ENCODE data around the gene ZEB1.
A peak's percentile ranks its signal among the peaks of the same experiment; 100 is the strongest.

The ZEB1 gene

DNA sequence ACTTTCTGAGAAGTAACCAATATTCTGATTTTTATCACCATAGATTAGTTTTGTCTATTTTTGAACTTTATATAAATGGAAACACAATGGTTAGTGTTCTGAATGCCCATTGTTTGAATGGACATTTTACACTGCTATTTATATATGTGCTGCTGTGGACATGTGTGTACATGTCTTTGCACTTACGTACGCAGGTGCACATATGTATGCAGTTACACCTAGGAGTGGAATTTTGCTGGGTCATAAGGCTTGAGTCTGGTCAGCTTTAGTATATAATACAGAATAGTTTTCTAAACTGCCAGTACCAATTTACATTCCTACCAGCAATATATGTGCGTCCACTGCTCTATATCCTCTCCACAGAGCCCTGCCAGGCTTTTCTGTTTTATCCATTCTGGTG is 24.5 kb upstream of the ZEB1 start:
- Histone ChIP-seq H3K4me1 (ENCODE audit: control insufficient read depth, insufficient read depth, low read length) (no peaks in the 10 kb centered on the region), H3K36me3 (ENCODE audit: control insufficient read depth, insufficient read depth, low read length) (no peaks in the 10 kb centered on the region), H3K9me3 (ENCODE audit: control insufficient read depth, insufficient read depth, low read length) (no peaks in the 10 kb centered on the region), H3K4me3 (ENCODE audit: low read length) (no peak overlapping the region), H3K27ac (ENCODE audit: low read length) (no peak overlapping the region), H3K27me3 (ENCODE audit: control insufficient read depth, insufficient read depth, low read length) (no peaks in the 10 kb centered on the region)
- no peak for DNase-seq (ENCODE audit: low read depth, low spot score)
- no CpG with 5 or more reads among the region's 3 CpGs for WGBS (ENCODE audit: insufficient coverage, insufficient read length)

DNA sequence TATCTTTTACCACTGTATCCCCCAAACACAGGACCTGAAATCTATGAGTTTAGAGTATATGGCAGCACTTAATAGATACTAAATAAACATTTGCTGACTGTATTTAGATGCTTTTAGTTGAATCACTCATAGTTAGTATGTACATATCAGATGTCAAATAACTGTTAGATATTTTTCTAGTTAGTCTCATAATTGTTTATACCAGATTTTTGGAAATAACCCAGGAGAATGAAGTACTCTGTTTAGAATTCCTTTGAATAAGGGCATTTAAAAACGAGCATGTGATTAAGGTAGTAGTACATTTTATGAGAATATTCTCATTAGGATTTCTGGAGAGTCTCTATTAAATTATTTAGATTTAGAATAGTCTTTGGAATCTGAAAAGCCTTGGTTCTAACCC is 22.3 kb upstream of the ZEB1 start:
- Histone ChIP-seq H3K36me3 (ENCODE audit: control insufficient read depth, insufficient read depth, low read length) (no peaks in the 10 kb centered on the region), H3K9me3 (ENCODE audit: control insufficient read depth, insufficient read depth, low read length) (no peaks in the 10 kb centered on the region), H3K27me3 (ENCODE audit: control insufficient read depth, insufficient read depth, low read length) (no peaks in the 10 kb centered on the region), H3K4me3 (ENCODE audit: low read length) (no peak overlapping the region), H3K4me1 (ENCODE audit: control insufficient read depth, insufficient read depth, low read length) (no peaks in the 10 kb centered on the region), H3K27ac (ENCODE audit: low read length) (no peak overlapping the region)
- no peak for DNase-seq (ENCODE audit: low read depth, low spot score)
- no CpG with 5 or more reads among the region's 1 CpG for WGBS (ENCODE audit: insufficient coverage, insufficient read length)

DNA sequence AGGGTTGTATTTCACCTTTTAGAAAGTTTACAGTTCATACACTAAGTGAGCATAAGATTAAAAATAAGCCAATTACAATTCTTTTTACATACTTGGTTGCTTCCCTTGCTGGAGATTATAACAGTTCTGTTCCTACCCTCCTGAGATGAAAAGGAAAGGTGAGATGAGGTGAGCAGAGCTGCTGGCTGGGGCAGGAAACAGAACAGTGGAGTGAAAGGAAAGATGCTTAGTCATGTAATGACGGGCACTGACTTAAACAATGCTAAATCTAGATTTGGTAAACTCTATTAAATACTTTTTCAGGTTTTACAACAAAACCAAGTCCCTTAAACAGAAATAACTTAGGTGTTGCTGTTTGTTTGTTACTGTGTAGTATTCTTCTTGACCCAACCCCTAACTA is 19.9 kb upstream of the ZEB1 start:
- H3K27me3 ChIP-seq (ENCODE audit: control insufficient read depth, insufficient read depth, low read length): no peaks in the 10 kb centered on the region
- no peaks in the 10 kb centered on the region for H3K9me3 ChIP-seq (ENCODE audit: control insufficient read depth, insufficient read depth, low read length)
- no peak for DNase-seq (ENCODE audit: low read depth, low spot score)
- no CpG with 5 or more reads among the region's 1 CpG for WGBS (ENCODE audit: insufficient coverage, insufficient read length)
- no peaks in the 10 kb centered on the region for H3K36me3 ChIP-seq (ENCODE audit: control insufficient read depth, insufficient read depth, low read length)
- no peaks in the 10 kb centered on the region for H3K4me1 ChIP-seq (ENCODE audit: control insufficient read depth, insufficient read depth, low read length)
- no peak overlapping the region for H3K27ac ChIP-seq (ENCODE audit: low read length)
- H3K4me3 ChIP-seq (ENCODE audit: low read length): no peak overlapping the region

DNA sequence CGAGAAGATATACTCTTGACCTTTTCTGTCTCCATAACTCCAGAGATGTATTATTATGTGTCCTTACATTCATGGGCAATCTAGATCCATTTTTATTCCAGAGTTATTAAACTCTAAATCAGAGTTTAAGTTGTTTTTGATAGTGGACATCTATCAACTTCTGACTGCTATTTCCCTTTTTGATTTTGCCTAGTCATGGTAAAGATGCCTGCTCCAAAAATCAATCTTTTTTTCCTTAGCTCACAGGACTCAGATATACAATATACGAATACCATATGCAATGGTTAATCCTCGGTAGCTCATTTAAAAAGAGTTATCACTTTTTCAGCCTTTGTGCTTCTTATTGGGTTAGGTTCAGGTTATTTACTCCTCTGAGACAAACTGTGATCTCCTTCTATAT is 15.8 kb upstream of the ZEB1 start:
- Histone ChIP-seq H3K27me3 (ENCODE audit: control insufficient read depth, insufficient read depth, low read length) (no peaks in the 10 kb centered on the region), H3K27ac (ENCODE audit: low read length) (no peak overlapping the region), H3K36me3 (ENCODE audit: control insufficient read depth, insufficient read depth, low read length) (no peaks in the 10 kb centered on the region), H3K9me3 (ENCODE audit: control insufficient read depth, insufficient read depth, low read length) (no peaks in the 10 kb centered on the region), H3K4me1 (ENCODE audit: control insufficient read depth, insufficient read depth, low read length) (no peaks in the 10 kb centered on the region), H3K4me3 (ENCODE audit: low read length) (no peak overlapping the region)
- DNase-seq (ENCODE audit: low read depth, low spot score): no peak
- WGBS (ENCODE audit: insufficient coverage, insufficient read length): no CpG with 5 or more reads among the region's 3 CpGs

DNA sequence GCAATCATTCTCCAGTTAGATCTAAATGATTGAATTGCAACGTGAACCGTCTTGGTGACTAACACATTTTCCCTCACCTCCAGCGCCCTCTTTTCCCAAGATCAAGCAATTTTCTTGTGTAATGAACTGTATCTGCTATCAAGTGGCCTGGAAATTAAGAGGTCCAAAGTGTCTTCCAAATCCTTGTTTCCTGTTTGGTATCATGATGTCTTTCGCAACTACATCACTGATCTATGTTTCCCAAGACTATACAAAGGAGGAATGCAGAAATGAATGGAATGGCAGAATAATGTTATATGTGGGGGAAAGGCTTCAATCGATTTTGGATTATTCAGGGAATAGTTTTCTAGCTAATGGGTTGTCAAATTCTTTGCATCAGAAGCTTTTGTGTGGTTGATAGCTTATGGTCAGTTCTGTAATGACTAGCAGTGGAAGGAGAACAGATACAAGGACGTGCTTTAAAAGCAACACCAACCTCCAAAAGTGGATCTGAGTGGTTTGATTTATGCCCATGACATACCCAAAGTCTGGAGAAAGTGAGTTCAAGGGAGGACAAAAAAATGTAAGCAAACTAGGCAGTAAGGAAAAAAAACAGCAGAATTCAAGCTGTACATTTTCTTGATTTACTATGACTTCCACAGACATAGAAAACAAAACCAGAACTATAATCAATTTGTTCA is 14.6 kb upstream of the ZEB1 start:
- H3K9me3 ChIP-seq (ENCODE audit: control insufficient read depth, insufficient read depth, low read length): no peaks in the 10 kb centered on the region
- no peaks in the 10 kb centered on the region for H3K36me3 ChIP-seq (ENCODE audit: control insufficient read depth, insufficient read depth, low read length)
- DNase-seq (ENCODE audit: low read depth, low spot score): no peak
- no peak overlapping the region for H3K4me3 ChIP-seq (ENCODE audit: low read length)
- no peaks in the 10 kb centered on the region for H3K27me3 ChIP-seq (ENCODE audit: control insufficient read depth, insufficient read depth, low read length)
- no CpG with 5 or more reads among the region's 6 CpGs for WGBS (ENCODE audit: insufficient coverage, insufficient read length)
- no peaks in the 10 kb centered on the region for H3K4me1 ChIP-seq (ENCODE audit: control insufficient read depth, insufficient read depth, low read length)
- no peak overlapping the region for H3K27ac ChIP-seq (ENCODE audit: low read length)

DNA sequence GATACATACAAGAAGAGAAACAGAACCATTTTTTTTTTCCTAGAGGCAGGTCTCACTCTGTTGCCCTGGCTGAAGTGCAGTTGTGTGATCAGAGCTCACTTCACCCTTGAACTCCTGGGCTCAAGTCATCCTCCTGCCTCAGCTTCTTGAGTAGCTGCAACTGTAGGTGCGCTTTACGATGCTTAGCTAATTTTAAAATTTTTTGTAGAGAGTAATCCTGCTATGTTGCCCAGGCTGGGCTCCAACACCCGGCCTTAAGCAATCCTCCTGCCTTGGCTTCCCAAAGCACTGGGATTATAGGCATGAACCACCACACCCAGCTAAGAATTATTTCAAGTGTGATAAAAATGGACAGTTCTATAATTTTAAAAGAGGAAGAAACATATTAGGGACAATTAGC is 5.6 kb upstream of the ZEB1 start:
- no peak overlapping the region for H3K4me3 ChIP-seq (ENCODE audit: low read length)
- H3K4me1 ChIP-seq (ENCODE audit: control insufficient read depth, insufficient read depth, low read length): 0 out of 2 replicates have a peak, but pooled peaks cover 2% of the 10 kb centered on the region
- DNase-seq (ENCODE audit: low read depth, low spot score): no peak
- no peaks in the 10 kb centered on the region; the same call in none of the 2 replicates for H3K27me3 ChIP-seq (ENCODE audit: control insufficient read depth, insufficient read depth, low read length)
- H3K9me3 ChIP-seq (ENCODE audit: control insufficient read depth, insufficient read depth, low read length): no peaks in the 10 kb centered on the region
- no CpG with 5 or more reads among the region's 3 CpGs for WGBS (ENCODE audit: insufficient coverage, insufficient read length)
- no peak overlapping the region for H3K27ac ChIP-seq (ENCODE audit: low read length)
- no peaks in the 10 kb centered on the region for H3K36me3 ChIP-seq (ENCODE audit: control insufficient read depth, insufficient read depth, low read length)

DNA sequence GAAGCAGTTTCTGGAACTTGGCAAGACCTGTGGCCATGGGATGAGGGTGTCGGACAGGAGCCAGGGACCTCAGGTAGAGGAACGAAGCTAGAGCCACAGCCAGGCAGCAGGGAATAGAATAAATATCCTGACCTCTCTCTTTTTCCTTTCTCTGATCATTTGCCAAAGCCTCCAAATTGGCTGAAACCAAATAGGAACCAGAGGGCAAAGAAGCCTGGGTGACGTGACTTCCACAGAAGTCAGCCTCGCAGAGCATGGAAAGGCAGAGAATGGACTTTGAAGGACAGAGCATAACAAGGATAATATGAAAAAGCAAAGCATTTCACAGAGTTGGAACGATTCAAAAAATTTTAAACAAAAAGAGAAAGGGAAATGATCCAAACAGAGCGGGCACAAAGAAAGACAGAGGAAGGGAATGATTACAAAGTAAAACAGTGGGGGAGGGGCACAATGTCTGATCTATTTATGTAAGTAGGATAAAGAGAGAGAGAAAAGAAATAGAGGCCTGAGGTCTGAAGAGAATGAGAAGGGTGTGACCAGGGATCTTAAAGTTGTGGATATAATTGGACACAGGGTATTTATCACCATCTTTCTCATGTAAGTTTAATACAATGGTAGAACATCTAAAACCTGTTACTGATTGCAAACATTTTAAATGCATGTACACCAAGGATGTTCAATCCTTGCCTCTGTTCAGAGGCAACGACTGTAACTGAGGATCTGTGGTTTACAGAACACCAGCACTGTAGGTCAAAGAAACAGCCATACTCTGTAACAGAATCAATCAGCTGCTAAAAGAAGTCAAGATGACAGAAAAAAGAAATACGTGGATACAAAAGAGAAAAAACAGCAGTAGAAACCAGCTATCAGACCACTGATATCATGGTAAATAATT is 4.5 kb upstream of the ZEB1 start:
- Histone ChIP-seq H3K27me3 (ENCODE audit: control insufficient read depth, insufficient read depth, low read length) (no peaks in the 10 kb centered on the region; the same call in none of the 2 replicates), H3K36me3 (ENCODE audit: control insufficient read depth, insufficient read depth, low read length) (no peaks in the 10 kb centered on the region), H3K4me3 (ENCODE audit: low read length) (no peak overlapping the region), H3K9me3 (ENCODE audit: control insufficient read depth, insufficient read depth, low read length) (no peaks in the 10 kb centered on the region), H3K4me1 (ENCODE audit: control insufficient read depth, insufficient read depth, low read length) (0 out of 2 replicates have a peak, but pooled peaks cover 2% of the 10 kb centered on the region), H3K27ac (ENCODE audit: low read length) (no peak overlapping the region)
- WGBS (ENCODE audit: insufficient coverage, insufficient read length): no CpG with 5 or more reads among the region's 8 CpGs
- DNase-seq (ENCODE audit: low read depth, low spot score): no peak

DNA sequence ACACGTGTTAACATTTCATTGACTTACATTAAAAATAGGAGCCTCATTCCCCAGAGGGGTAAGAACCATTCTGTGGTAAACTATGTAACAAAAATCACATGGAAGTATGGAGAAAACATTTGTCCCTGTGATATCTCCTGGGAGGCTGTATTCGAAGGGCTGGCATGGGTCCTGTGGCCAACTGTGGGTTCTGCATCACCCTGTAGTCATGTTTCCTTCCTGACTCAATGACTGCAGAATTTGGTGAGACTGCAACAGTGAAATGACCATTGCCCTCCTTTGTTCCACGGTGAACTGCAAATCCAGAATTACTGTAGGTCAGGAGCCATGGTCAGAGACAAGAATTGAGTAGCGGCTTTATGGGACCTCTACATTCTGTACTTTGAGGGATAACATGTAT is 3.6 kb upstream of the ZEB1 start:
- no peak for DNase-seq (ENCODE audit: low read depth, low spot score)
- Histone ChIP-seq H3K27me3 (ENCODE audit: control insufficient read depth, insufficient read depth, low read length) (peaks cover 3% of the 10 kb centered on the region), H3K36me3 (ENCODE audit: control insufficient read depth, insufficient read depth, low read length) (no peaks in the 10 kb centered on the region), H3K4me1 (ENCODE audit: control insufficient read depth, insufficient read depth, low read length) (0 out of 2 replicates have a peak, but pooled peaks cover 2% of the 10 kb centered on the region), H3K27ac (ENCODE audit: low read length) (no peak overlapping the region), H3K4me3 (ENCODE audit: low read length) (no peak overlapping the region), H3K9me3 (ENCODE audit: control insufficient read depth, insufficient read depth, low read length) (no peaks in the 10 kb centered on the region)
- 100% methylated on average over 1 of the region's 4 CpGs for WGBS (ENCODE audit: insufficient coverage, insufficient read length)

DNA sequence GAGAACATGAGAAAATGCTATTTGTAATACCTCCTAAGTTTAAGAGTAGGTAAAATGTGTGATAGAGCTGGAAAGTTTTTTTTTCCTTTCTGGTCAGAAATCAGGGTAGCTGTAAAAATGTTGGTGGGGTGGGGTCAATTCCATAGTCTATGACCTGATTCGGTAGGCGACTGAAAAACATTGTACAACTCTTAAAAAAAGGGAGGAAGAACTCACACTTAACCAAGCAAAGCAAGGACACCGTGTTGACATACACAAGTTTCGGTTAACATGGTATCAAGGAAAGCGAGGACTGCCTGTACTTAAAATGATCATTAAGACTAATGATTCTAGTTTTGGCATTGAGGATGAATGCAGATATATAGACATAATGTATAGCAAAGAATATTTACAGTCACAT is 1.8 kb upstream of the ZEB1 start:
- no CpG with 5 or more reads among the region's 5 CpGs for WGBS (ENCODE audit: insufficient coverage, insufficient read length)
- Histone ChIP-seq H3K27me3 (ENCODE audit: control insufficient read depth, insufficient read depth, low read length) (peaks cover 18% of the 10 kb centered on the region), H3K9me3 (ENCODE audit: control insufficient read depth, insufficient read depth, low read length) (no peaks in the 10 kb centered on the region), H3K4me1 (ENCODE audit: control insufficient read depth, insufficient read depth, low read length) (peaks cover 3% of the 10 kb centered on the region; the same call in 1 of the 2 replicates), H3K27ac (ENCODE audit: low read length) (no peak overlapping the region), H3K36me3 (ENCODE audit: control insufficient read depth, insufficient read depth, low read length) (no peaks in the 10 kb centered on the region), H3K4me3 (ENCODE audit: low read length) (no peak overlapping the region)
- no peak for DNase-seq (ENCODE audit: low read depth, low spot score)

DNA sequence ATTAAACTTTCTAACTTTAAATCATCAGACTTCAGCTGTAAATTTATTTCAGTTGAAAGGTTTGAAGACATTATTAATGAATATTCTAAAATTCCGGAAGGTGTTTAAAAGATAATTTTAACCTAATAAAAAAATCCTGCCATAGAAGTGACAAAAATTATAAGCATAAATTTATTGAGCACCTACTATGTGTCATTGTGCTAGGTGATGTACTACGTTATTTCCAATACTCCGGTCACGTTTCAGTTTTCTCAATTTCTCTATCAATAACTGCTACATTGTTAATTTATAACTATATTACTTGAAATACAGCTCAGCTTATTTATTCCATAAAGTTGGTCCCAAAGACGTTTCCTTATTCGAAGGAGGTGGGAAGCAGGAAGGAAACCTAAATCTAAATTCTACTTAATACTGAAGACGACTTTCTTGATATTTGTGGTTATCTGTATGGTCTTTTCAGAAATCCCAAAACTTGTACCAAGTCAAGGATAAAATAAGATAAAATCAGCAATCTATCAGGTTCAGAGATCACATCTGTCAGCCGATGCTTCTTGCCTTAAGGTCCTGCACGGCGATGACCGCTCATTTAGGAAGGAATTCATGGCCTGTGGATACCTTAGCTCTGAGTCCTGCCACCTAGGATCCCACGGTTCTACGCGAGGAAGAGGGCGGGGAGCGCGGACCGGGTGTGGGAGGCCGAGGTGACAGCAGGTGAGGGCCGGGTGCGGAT is 1.2 kb upstream of the ZEB1 start:
- no peak for DNase-seq (ENCODE audit: low read depth, low spot score)
- Histone ChIP-seq H3K27me3 (ENCODE audit: control insufficient read depth, insufficient read depth, low read length) (peaks cover 20% of the 10 kb centered on the region), H3K4me1 (ENCODE audit: control insufficient read depth, insufficient read depth, low read length) (peaks cover 3% of the 10 kb centered on the region; the same call in 1 of the 2 replicates), H3K9me3 (ENCODE audit: control insufficient read depth, insufficient read depth, low read length) (no peaks in the 10 kb centered on the region), H3K36me3 (ENCODE audit: control insufficient read depth, insufficient read depth, low read length) (no peaks in the 10 kb centered on the region), H3K27ac (ENCODE audit: low read length) (no peak overlapping the region), H3K4me3 (ENCODE audit: low read length) (peak overlapping the region; percentile 94; the same call in 1 of the 2 replicates)
- no CpG with 5 or more reads among the region's 21 CpGs for WGBS (ENCODE audit: insufficient coverage, insufficient read length)

Measured in iPS DF 6.9 (cell line).